ENCODE measurements around the gene WNK2. TPM values are rescaled to one million over a fixed set of nuclear protein-coding genes. Genes with fewer than 3 reads are reported as not detected.

WNK2 gene
- total and polyA plus RNA-seq, 2 donors (not counting 3 experiments of a cell fraction or from before 2014, with no cell fraction given) = not detected

GRCh38 chr9:93246526-93246925 lies 62.6 kb downstream of the WNK2 start:
- Histone ChIP-seq H2AFZ (ENCODE audit: low read depth, low read length) (no peak overlapping the region), H3K9me3 (replicated peaks; ENCODE audit: control insufficient read depth, insufficient read depth, low read length) (no peaks in the 10 kb centered on the region), H3K9ac (replicated peaks; ENCODE audit: extremely low read depth, insufficient read depth, low read length) (no peak overlapping the region), H3K27me3 (ENCODE audit: control insufficient read depth in 2 of 2, insufficient read depth in 2 of 2, low read length in 2 of 2) (no peaks in the 10 kb centered on the region), H3K4me2 (ENCODE audit: insufficient read depth, low read length) (no peak overlapping the region), H3K9me1 (replicated peaks; ENCODE audit: control insufficient read depth, extremely low read depth, insufficient read depth, low read length) (no peaks in the 10 kb centered on the region), H3K79me2 (ENCODE audit: control insufficient read depth, insufficient read depth, low read length) (no peaks in the 10 kb centered on the region), H3K27ac (ENCODE audit: insufficient read depth, low read depth, low read length) (no peak overlapping the region), H3K36me3 (ENCODE audit: control insufficient read depth in 2 of 2, extremely low read depth in 1 of 2, insufficient read depth in 2 of 2, low read length in 2 of 2) (no peaks in the 10 kb centered on the region), H4K20me1 (replicated peaks; ENCODE audit: control insufficient read depth, extremely low read depth, insufficient read depth, low read length) (no peaks in the 10 kb centered on the region), H3K4me1 (ENCODE audit: control insufficient read depth, extremely low read depth, insufficient read depth, low read length) (no peaks in the 10 kb centered on the region), H3K4me3 (replicated peaks in 1 of 3; ENCODE audit: insufficient read depth in 1 of 3, low read depth in 1 of 3, low read length in 3 of 3) (no peak overlapping the region)
- ChIA-PET CTCF (interaction anchor here (0.8 kb wide), 1 partner anchor 19 kb away, joined by 3 read pairs; no protein-coding TSS in a partner anchor), POLR2A (no interaction called here)
- no peak for DNase-seq (ENCODE audit: low read depth, low spot score)
- TF ChIP-seq GATA2 (IDR thresholded peaks at IDR 0.05; ENCODE audit: insufficient read depth, insufficient read length, low read depth, low read length) (no peak), JUN (IDR thresholded peaks at IDR 0.05; ENCODE audit: borderline replicate concordance, insufficient read depth, insufficient read length, low read depth) (no peak), POLR2AphosphoS5 (IDR thresholded peaks at IDR 0.05; ENCODE audit: insufficient read depth, low read depth, low read length) (no peak), MYC (IDR thresholded peaks at IDR 0.05; ENCODE audit: low read depth, low read length) (no peak), POLR2A (IDR thresholded peaks at IDR 0.05; ENCODE audit: low read depth, low read length) (no peak), FOS (IDR thresholded peaks at IDR 0.05; ENCODE audit: borderline replicate concordance, insufficient read depth, low read length) (no peak), EZH2 (IDR thresholded peaks at IDR 0.05; ENCODE audit: borderline replicate concordance, low read depth, low read length, severe bottlenecking) (no peak)
- TF ChIP-seq, protein P1, sequence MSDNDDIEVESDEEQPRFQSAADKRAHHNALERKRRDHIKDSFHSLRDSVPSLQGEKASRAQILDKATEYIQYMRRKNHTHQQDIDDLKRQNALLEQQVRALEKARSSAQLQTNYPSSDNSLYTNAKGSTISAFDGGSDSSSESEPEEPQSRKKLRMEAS (IDR thresholded peaks at IDR 0.05; ENCODE audit: insufficient read depth, insufficient read length) = no peak
- TF ChIP-seq, protein P2, sequence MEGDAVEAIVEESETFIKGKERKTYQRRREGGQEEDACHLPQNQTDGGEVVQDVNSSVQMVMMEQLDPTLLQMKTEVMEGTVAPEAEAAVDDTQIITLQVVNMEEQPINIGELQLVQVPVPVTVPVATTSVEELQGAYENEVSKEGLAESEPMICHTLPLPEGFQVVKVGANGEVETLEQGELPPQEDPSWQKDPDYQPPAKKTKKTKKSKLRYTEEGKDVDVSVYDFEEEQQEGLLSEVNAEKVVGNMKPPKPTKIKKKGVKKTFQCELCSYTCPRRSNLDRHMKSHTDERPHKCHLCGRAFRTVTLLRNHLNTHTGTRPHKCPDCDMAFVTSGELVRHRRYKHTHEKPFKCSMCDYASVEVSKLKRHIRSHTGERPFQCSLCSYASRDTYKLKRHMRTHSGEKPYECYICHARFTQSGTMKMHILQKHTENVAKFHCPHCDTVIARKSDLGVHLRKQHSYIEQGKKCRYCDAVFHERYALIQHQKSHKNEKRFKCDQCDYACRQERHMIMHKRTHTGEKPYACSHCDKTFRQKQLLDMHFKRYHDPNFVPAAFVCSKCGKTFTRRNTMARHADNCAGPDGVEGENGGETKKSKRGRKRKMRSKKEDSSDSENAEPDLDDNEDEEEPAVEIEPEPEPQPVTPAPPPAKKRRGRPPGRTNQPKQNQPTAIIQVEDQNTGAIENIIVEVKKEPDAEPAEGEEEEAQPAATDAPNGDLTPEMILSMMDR (IDR thresholded peaks at IDR 0.05; ENCODE audit: extremely low read depth in 1 of 2, insufficient read depth in 1 of 2, low read depth in 1 of 2, low read length in 2 of 2) = no peak
- no TSS peak for BruUV-seq (replicated peaks)
- dilution Hi-C loops (cut with MboI; ENCODE audit: extremely low pct_ligation_motif_present, low sequenced_read_pairs) = no loop called here
- FAIRE-seq = no peak
- intact Hi-C loops (cut with micrococcal nuclease) = no loop called here

Measured in endothelial cell of umbilical vein (primary cell).